CD4-positive, alpha-beta T cell (primary cell): ENCODE measurements around the gene MAP3K5. TPM values are rescaled to one million over a fixed set of nuclear protein-coding genes. Genes with fewer than 3 reads are reported as not detected.

ENCODE experiments used
- ATAC-seq: fragments of 200-7000 bp; cut with Tn5 transposase; one replicate; pipeline ENCODE4 v1.10.0; 2022; ENCODE audit warnings: mild to moderate bottlenecking; ENCODE audit not compliant: poor library complexity
- CTCF ChIA-PET: fragments of 350-600 bp; sonication (Branson Sonifier 250); formaldehyde crosslinking; loops from one replicate; lab custom pipeline; 2021; ENCODE audit warnings: antibody characterized with exemption, inconsistent platforms; lab: Charles Lee
- POLR2A ChIA-PET: fragments of 350-600 bp; sonication (Branson Sonifier 250); formaldehyde crosslinking; loops from one replicate; lab custom pipeline; 2021; ENCODE audit warnings: antibody characterized with exemption, inconsistent platforms; lab: Charles Lee
- DNase-seq, 14 experiments: peaks; one replicate each; pipeline ENCODE4 v3.0.0-alpha.2; 2013 to 2020; ENCODE audit warnings: mixed read lengths in 2 of 14
- H3K27ac ChIP-seq, 2 donors: one replicate each; pipeline versions ENCODE4 v1.5.1 to v1.7.0; 2013; ENCODE audit warnings: low read length in 2 of 2, low read depth in 1 of 2, mild to moderate bottlenecking in 1 of 2
- H3K27me3 ChIP-seq, 2 experiments: 1 replicate in 1 of 2; 2 replicates in 1 of 2; pipeline versions ENCODE4 v1.6.1 to v1.7.0; 2013; ENCODE audit warnings: low read length in 2 of 2, control low read depth in 1 of 2, mild to moderate bottlenecking in 1 of 2, moderate library complexity in 1 of 2; ENCODE audit not compliant: insufficient read depth in 2 of 2, control insufficient read depth in 1 of 2
- H3K36me3 ChIP-seq: one replicate; pipeline ENCODE4 v1.6.1; 2013; ENCODE audit warnings: low read length, control low read depth; ENCODE audit not compliant: insufficient read depth
- H3K4me1 ChIP-seq: one replicate; pipeline ENCODE4 v1.6.1; 2013; ENCODE audit warnings: low read length, control low read depth; ENCODE audit not compliant: insufficient read depth
- H3K4me3 ChIP-seq: one replicate; pipeline ENCODE4 v1.5.1; 2013; ENCODE audit warnings: mild to moderate bottlenecking, low read length, moderate library complexity
- H3K9me3 ChIP-seq, 2 experiments: 1 replicate in 1 of 2; 2 replicates in 1 of 2; pipeline versions ENCODE4 v1.6.1 to v1.7.0; 2013; ENCODE audit warnings: low read length in 2 of 2, mild to moderate bottlenecking in 2 of 2, control low read depth in 1 of 2, moderate library complexity in 1 of 2; ENCODE audit not compliant: control insufficient read depth in 1 of 2, insufficient read depth in 1 of 2
- H3K27ac Mint-ChIP-seq: one replicate; pipeline ENCODE4 v1.8.0; 2020; ENCODE audit warnings: mixed read lengths
- H3K27me3 Mint-ChIP-seq: one replicate; pipeline ENCODE4 v1.8.0; 2021; ENCODE audit warnings: mixed read lengths
- H3K36me3 Mint-ChIP-seq: one replicate; pipeline ENCODE4 v1.8.0; 2021; ENCODE audit warnings: low read depth, mixed read lengths
- H3K4me1 Mint-ChIP-seq: one replicate; pipeline ENCODE4 v1.8.0; 2021; ENCODE audit warnings: low read depth, mixed read lengths
- H3K4me3 Mint-ChIP-seq: one replicate; pipeline ENCODE4 v1.8.0; 2020; ENCODE audit warnings: mild to moderate bottlenecking, mixed read lengths
- H3K9me3 Mint-ChIP-seq: one replicate; pipeline ENCODE4 v1.8.0; 2020; ENCODE audit warnings: mixed read lengths
- intact Hi-C, 2 experiments: fragments of 100-400 bp; cut with DNase I in 1 of 2; cut with micrococcal nuclease in 1 of 2; formaldehyde crosslinking; loops; one replicate each; pipeline versions ENCODE4 v1.15.1 to v1.9.0; 2023 to 2025; cut with DNase I, micrococcal nuclease
- total RNA-seq, 174 experiments: library from RNA in 2 of 174; stranded (reverse) in 2 of 174; gene quantifications; one replicate each; pipeline ENCODE4 v1.2.3 and lab custom pipeline; 2021 to 2026
- TF ChIP-seq, protein P1 (sequence below): fragments of 200-600 bp; IDR thresholded peaks from one replicate; pipeline ENCODE4 v1.8.0; 2022; ENCODE audit warnings: antibody characterized with exemption, mild to moderate bottlenecking

The MAP3K5 gene
- total RNA-seq, 2 experiments from 2014 or later: 12.9 to 14.1 TPM

DNA sequence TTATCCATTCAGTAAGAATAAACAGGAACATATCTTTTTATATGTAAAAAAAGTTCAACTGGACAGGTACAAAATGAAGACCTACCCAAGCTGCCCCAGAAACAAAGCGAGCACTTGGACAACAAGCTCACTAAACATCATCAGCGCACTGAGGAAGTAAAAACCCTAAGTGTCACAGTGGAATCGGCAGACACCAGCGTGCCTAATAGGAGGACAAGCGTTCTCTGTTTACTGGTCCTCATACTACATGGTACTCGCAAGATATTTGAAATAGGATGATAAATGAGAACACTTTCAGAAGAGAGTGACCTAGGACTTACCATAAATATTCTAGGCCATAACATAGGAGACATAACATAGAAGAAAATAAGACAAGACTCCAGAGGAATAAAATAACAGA lies 260.2 kb downstream of the MAP3K5 start:
- Histone ChIP-seq H3K9me3 (no peaks in the 10 kb centered on the region), H3K4me3 (no peak overlapping the region), H3K4me1 (no peaks in the 10 kb centered on the region), H3K36me3 (no peaks in the 10 kb centered on the region), H3K27me3 (no peaks in the 10 kb centered on the region), H3K27ac (no peak overlapping the region)
- intact Hi-C loops: no loop called here
- Mint-ChIP-seq H3K36me3 (no peaks in the 10 kb centered on the region), H3K9me3 (no peaks in the 10 kb centered on the region), H3K27ac (no peak overlapping the region), H3K27me3 (peaks cover 3% of the 10 kb centered on the region), H3K4me3 (no peak overlapping the region), H3K4me1 (peaks cover 2% of the 10 kb centered on the region)
- ATAC-seq: no peak
- CTCF ChIA-PET: no interaction called here
- no peak for DNase-seq
- POLR2A ChIA-PET: no interaction called here
- TF ChIP-seq, protein P1, sequence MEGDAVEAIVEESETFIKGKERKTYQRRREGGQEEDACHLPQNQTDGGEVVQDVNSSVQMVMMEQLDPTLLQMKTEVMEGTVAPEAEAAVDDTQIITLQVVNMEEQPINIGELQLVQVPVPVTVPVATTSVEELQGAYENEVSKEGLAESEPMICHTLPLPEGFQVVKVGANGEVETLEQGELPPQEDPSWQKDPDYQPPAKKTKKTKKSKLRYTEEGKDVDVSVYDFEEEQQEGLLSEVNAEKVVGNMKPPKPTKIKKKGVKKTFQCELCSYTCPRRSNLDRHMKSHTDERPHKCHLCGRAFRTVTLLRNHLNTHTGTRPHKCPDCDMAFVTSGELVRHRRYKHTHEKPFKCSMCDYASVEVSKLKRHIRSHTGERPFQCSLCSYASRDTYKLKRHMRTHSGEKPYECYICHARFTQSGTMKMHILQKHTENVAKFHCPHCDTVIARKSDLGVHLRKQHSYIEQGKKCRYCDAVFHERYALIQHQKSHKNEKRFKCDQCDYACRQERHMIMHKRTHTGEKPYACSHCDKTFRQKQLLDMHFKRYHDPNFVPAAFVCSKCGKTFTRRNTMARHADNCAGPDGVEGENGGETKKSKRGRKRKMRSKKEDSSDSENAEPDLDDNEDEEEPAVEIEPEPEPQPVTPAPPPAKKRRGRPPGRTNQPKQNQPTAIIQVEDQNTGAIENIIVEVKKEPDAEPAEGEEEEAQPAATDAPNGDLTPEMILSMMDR: no peak

GRCh38 chr6:136529710-136530109 lies 262.6 kb downstream of the MAP3K5 start:
- Histone ChIP-seq H3K9me3 (no peaks in the 10 kb centered on the region), H3K27ac (no peak overlapping the region), H3K27me3 (no peaks in the 10 kb centered on the region), H3K4me1 (peaks cover 14% of the 10 kb centered on the region), H3K4me3 (no peak overlapping the region), H3K36me3 (no peaks in the 10 kb centered on the region)
- no peak overlapping the region for H3K27ac Mint-ChIP-seq
- intact Hi-C loops: no loop called here
- no peak overlapping the region for H3K4me3 Mint-ChIP-seq
- H3K36me3 Mint-ChIP-seq: no peaks in the 10 kb centered on the region
- TF ChIP-seq, protein P1: no peak
- ATAC-seq: no peak
- no peak for DNase-seq
- H3K4me1 Mint-ChIP-seq: peaks cover 22% of the 10 kb centered on the region
- ChIA-PET POLR2A (no interaction called here), CTCF (no interaction called here)
- peaks cover 3% of the 10 kb centered on the region for H3K27me3 Mint-ChIP-seq
- no peaks in the 10 kb centered on the region for H3K9me3 Mint-ChIP-seq

DNA sequence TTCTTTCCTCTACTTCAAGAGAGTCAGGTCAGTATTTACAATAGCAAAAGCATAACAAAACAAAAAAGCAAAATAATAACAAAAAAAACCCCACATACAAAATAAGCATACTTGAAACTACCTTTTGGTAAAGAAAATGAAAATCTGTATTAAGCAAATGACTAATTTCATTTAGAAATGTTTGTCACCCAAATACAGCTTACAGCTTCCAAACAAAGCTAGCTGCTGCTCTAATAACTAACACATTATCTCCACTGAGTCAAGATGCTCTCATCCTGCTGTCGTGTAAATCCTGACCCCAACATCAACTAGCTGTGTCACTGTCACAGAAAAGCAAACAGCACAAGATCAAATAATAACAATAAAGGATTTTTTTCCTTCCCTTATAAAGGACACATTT lies 263.8 kb downstream of the MAP3K5 start:
- TF ChIP-seq, protein P1: no peak
- no peak overlapping the region for H3K4me3 ChIP-seq
- Mint-ChIP-seq H3K36me3 (no peaks in the 10 kb centered on the region), H3K9me3 (no peaks in the 10 kb centered on the region), H3K27ac (no peak overlapping the region), H3K4me3 (no peak overlapping the region), H3K4me1 (peaks cover 22% of the 10 kb centered on the region), H3K27me3 (peaks cover 3% of the 10 kb centered on the region)
- intact Hi-C loops: no loop called here
- DNase-seq: no peak
- no peaks in the 10 kb centered on the region for H3K36me3 ChIP-seq
- ATAC-seq: no peak
- peaks cover 14% of the 10 kb centered on the region for H3K4me1 ChIP-seq
- H3K27ac ChIP-seq: no peak overlapping the region
- no peaks in the 10 kb centered on the region for H3K9me3 ChIP-seq
- no peaks in the 10 kb centered on the region for H3K27me3 ChIP-seq
- POLR2A ChIA-PET: no interaction called here
- CTCF ChIA-PET: no interaction called here
